8988T (cell line): ENCODE data around the gene SAMD14.

Experiments used
- DNase-seq: peaks from one replicate; pipeline ENCODE4 v3.0.0; 2011

The SAMD14 gene

GRCh38 chr17:50129728-50130558, at the start of gene SAMD14:
Gene SAMD14, minus strand, starts transcription at chr17:50130160. Its CDS starts 5,201 bp downstream, at chr17:50124959.
- DNase-seq, result peak; percentile 92

GRCh38 chr17:50177983-50178834, 48.2 kb upstream of the SAMD14 start:
- DNase-seq, result peak; percentile 91

GRCh38 chr17:50177476-50177875, 47.5 kb upstream of the SAMD14 start:
- DNase-seq, result no peak

- DNase-seq, result no peak
Measured at GRCh38 chr17:50176559-50177357, 46.8 kb upstream of the SAMD14 start.

- DNase-seq, result no peak
Measured at GRCh38 chr17:50175035-50175807, 45.3 kb upstream of the SAMD14 start.

GRCh38 chr17:50174444-50174843, 44.5 kb upstream of the SAMD14 start:
- DNase-seq, result no peak

GRCh38 chr17:50173335-50173941, 43.5 kb upstream of the SAMD14 start:
- no peak for DNase-seq

- DNase-seq, result no peak
Measured at GRCh38 chr17:50172936-50173334, 43.0 kb upstream of the SAMD14 start.

GRCh38 chr17:50172130-50172529, 42.2 kb upstream of the SAMD14 start:
- no peak for DNase-seq

GRCh38 chr17:50171371-50172071, 41.6 kb upstream of the SAMD14 start:
- no peak for DNase-seq

GRCh38 chr17:50170662-50171370, 40.9 kb upstream of the SAMD14 start:
- DNase-seq, result no peak

GRCh38 chr17:50169881-50170459, 40.0 kb upstream of the SAMD14 start:
- DNase-seq, result no peak

GRCh38 chr17:50169121-50169764, 39.3 kb upstream of the SAMD14 start:
- peak; percentile 50 for DNase-seq

- DNase-seq, result no peak
Measured at GRCh38 chr17:50168319-50168718, 38.4 kb upstream of the SAMD14 start.

GRCh38 chr17:50167371-50167770, 37.4 kb upstream of the SAMD14 start:
- no peak for DNase-seq

- no peak for DNase-seq
Measured at GRCh38 chr17:50166518-50167181, 36.7 kb upstream of the SAMD14 start.

GRCh38 chr17:50165867-50166517, 36.0 kb upstream of the SAMD14 start, which contains the start of gene SGCA:
Gene SGCA, plus strand, starts transcription at chr17:50166005. Its CDS starts 36 bp downstream, at chr17:50166041.
- DNase-seq, result no peak

GRCh38 chr17:50165466-50165865, 35.5 kb upstream of the SAMD14 start:
- DNase-seq, result no peak
